Epithelial cell of proximal tubule (primary cell): ENCODE measurements around the gene GRIA1. TPM values are rescaled to one million over a fixed set of nuclear protein-coding genes. Genes with fewer than 3 reads are reported as not detected.

Source experiments
- DNase-seq: peaks from one replicate; pipeline ENCODE4 v3.0.0-alpha.2; 2011; ENCODE audit warnings: low read depth
- H3K4me3 ChIP-seq: 2 replicates; pipeline ENCODE4 v1.5.1; 2011; ENCODE audit warnings: low read depth, mild to moderate bottlenecking, low read length
- total RNA-seq: library from RNA; depleted of rRNA; stranded (reverse); fragments of >200 nt; gene quantifications from 2 replicates; pipeline ENCODE4 v1.2.3, GENCODE V29; 2015
- TF ChIP-seq, protein P1 (sequence below): conservative IDR thresholded peaks from 2 replicates; pipeline ENCODE4 v1.5.1; 2012; ENCODE audit warnings: low read depth, mild to moderate bottlenecking, low read length

The GRIA1 gene
- total RNA-seq, 1 donor from 2014 or later, result not detected

- no peak for DNase-seq
- TF ChIP-seq, protein P1, sequence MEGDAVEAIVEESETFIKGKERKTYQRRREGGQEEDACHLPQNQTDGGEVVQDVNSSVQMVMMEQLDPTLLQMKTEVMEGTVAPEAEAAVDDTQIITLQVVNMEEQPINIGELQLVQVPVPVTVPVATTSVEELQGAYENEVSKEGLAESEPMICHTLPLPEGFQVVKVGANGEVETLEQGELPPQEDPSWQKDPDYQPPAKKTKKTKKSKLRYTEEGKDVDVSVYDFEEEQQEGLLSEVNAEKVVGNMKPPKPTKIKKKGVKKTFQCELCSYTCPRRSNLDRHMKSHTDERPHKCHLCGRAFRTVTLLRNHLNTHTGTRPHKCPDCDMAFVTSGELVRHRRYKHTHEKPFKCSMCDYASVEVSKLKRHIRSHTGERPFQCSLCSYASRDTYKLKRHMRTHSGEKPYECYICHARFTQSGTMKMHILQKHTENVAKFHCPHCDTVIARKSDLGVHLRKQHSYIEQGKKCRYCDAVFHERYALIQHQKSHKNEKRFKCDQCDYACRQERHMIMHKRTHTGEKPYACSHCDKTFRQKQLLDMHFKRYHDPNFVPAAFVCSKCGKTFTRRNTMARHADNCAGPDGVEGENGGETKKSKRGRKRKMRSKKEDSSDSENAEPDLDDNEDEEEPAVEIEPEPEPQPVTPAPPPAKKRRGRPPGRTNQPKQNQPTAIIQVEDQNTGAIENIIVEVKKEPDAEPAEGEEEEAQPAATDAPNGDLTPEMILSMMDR, result no peak
- no peak overlapping the region for H3K4me3 ChIP-seq
Measured at GRCh38 chr5:153816870-153817269, 326.4 kb downstream of the GRIA1 start.

DNA sequence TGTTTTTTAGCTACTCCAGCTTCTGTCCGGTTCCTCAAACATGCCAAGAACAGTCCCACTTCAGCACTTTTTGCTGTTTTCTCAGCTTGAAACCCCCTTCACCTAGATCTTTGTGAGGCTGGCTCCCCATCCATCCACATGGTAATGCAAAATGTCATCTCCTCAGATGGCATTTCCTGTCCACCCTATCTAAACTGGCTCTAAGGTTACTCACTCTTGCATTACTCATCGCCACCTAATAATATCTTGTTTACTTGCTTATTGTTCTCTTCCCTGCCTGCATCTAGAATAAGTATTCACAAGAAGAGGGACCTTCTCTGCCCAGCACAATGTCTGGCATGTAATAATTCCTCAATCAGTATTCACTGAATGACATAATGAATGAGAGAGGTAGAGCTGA is 328.2 kb downstream of the GRIA1 start:
- DNase-seq, result no peak
- no peak overlapping the region for H3K4me3 ChIP-seq
- TF ChIP-seq, protein P1, result no peak

GRCh38 chr5:153823036-153823435 is 332.6 kb downstream of the GRIA1 start:
- DNase-seq, result no peak
- no peak overlapping the region for H3K4me3 ChIP-seq
- TF ChIP-seq, protein P1, result no peak

DNA sequence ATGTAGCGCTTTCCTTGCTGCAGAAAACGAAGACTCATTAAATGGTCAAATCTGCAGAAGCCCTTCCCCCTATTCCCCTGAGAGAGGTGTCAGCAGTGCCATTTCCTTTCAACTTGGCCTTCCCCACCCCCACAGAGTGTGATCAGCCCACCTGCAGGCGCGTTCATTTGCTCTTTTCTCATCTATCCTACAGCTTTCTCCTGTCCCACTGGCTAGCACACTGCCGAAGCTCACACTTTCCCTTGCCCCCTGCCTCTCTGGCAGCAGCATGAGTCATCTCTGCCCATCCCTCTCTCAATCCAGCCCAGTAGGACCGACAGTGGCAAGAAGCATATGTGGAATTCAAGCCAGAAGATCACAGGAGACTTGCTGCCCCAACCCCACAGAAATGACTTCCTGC is 334.4 kb downstream of the GRIA1 start:
- TF ChIP-seq, protein P1, result no peak
- no peak overlapping the region for H3K4me3 ChIP-seq

DNA sequence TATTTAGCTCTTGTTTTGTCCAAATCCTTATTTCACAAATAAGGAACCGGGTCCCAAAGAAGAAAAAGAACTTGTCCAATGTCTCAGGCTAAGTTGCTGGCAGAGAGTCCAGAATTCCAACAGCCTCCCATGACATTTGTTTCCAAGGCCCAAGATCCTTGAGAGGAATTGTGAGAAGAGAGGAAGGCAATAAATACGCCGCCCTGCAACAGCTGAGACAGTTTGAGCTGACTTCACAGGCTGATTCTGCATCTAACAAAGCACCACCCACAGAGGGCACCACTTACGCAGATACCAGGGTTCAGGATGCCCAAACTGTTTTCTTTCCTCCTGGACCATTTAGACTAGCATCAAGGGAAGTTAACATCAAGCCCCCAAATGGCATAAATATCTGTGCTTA is 336.9 kb downstream of the GRIA1 start:
- TF ChIP-seq, protein P1, result no peak
- no peak overlapping the region for H3K4me3 ChIP-seq
- DNase-seq, result no peak

More for the DNA sequence above, 334.4 kb downstream of the GRIA1 start:
- no peak for DNase-seq

GRCh38 chr5:153829510-153830065 is 339.1 kb downstream of the GRIA1 start:
- no peak for DNase-seq
- TF ChIP-seq, protein P1, result no peak
- no peak overlapping the region for H3K4me3 ChIP-seq

- no peak overlapping the region for H3K4me3 ChIP-seq
- DNase-seq, result no peak
- TF ChIP-seq, protein P1, result no peak
Measured at GRCh38 chr5:153831973-153832372, 341.5 kb downstream of the GRIA1 start.
